ENCODE results near the gene HEG1.
"Not testable (repeated sequence)": the region's sequence is repeated elsewhere in the genome, so short reads cannot be mapped to it uniquely, and the experiment has no call there.

HEG1 gene

GRCh38 chr3:125055913-125056745 lies at the start of gene HEG1:
Gene HEG1, minus strand, starts transcription at chr3:125055997. Its CDS starts 107 bp downstream, at chr3:125055890.
- Mint-ChIP-seq H3K27ac (ENCODE audit: low read depth) (peak within 1 kb of the TSS; percentile 80), H3K9me3 (no peaks in the 10 kb centered on the region), H3K36me3 (ENCODE audit: insufficient read depth) (peaks cover 11% of the 10 kb centered on the region), H3K4me3 (peak within 1 kb of the TSS; percentile 99), H3K27me3 (peaks cover 14% of the 10 kb centered on the region), H3K4me1 (peaks cover 40% of the 10 kb centered on the region)
- peak; percentile 58 for ATAC-seq (replicated peaks; ENCODE audit: extremely low read depth, poor library complexity, severe bottlenecking)
- DNase-seq (ENCODE audit: low spot score in 2 of 2), result peak; percentile 48 to 50

- Mint-ChIP-seq H3K4me1 (no peaks in the 10 kb centered on the region), H3K9me3 (peaks cover 6% of the 10 kb centered on the region), H3K27ac (ENCODE audit: low read depth) (no peak overlapping the region), H3K4me3 (no peak overlapping the region), H3K36me3 (ENCODE audit: insufficient read depth) (no peaks in the 10 kb centered on the region), H3K27me3 (peaks cover 14% of the 10 kb centered on the region)
- no peak for DNase-seq (ENCODE audit: low spot score in 2 of 2)
- no peak for ATAC-seq (replicated peaks; ENCODE audit: extremely low read depth, poor library complexity, severe bottlenecking)
These were observed 49.3 kb upstream of the HEG1 start for GRCh38 chr3:125105116-125105515.

GRCh38 chr3:125104639-125105038 lies 48.8 kb upstream of the HEG1 start:
- H3K27me3 Mint-ChIP-seq, result peaks cover 14% of the 10 kb centered on the region
- H3K9me3 Mint-ChIP-seq, result peaks cover 11% of the 10 kb centered on the region
- no peak overlapping the region for H3K4me3 Mint-ChIP-seq
- H3K27ac Mint-ChIP-seq (ENCODE audit: low read depth), result no peak overlapping the region
- H3K4me1 Mint-ChIP-seq, result no peaks in the 10 kb centered on the region
- no peak for ATAC-seq (replicated peaks; ENCODE audit: extremely low read depth, poor library complexity, severe bottlenecking)
- no peaks in the 10 kb centered on the region for H3K36me3 Mint-ChIP-seq (ENCODE audit: insufficient read depth)
- DNase-seq (ENCODE audit: low spot score in 2 of 2), result no peak

GRCh38 chr3:125103406-125103805 lies 47.6 kb upstream of the HEG1 start:
- H3K4me1 Mint-ChIP-seq, result no peaks in the 10 kb centered on the region
- peaks cover 14% of the 10 kb centered on the region for H3K27me3 Mint-ChIP-seq
- no peaks in the 10 kb centered on the region for H3K36me3 Mint-ChIP-seq (ENCODE audit: insufficient read depth)
- H3K4me3 Mint-ChIP-seq, result no peak overlapping the region
- H3K9me3 Mint-ChIP-seq, result peaks cover 11% of the 10 kb centered on the region
- no peak for DNase-seq (ENCODE audit: low spot score in 2 of 2)
- no peak overlapping the region for H3K27ac Mint-ChIP-seq (ENCODE audit: low read depth)
- ATAC-seq (replicated peaks; ENCODE audit: extremely low read depth, poor library complexity, severe bottlenecking), result no peak

GRCh38 chr3:125102470-125102869 lies 46.7 kb upstream of the HEG1 start:
- Mint-ChIP-seq H3K27me3 (peaks cover 14% of the 10 kb centered on the region), H3K4me3 (no peak overlapping the region), H3K9me3 (peaks cover 11% of the 10 kb centered on the region), H3K36me3 (ENCODE audit: insufficient read depth) (no peaks in the 10 kb centered on the region), H3K27ac (ENCODE audit: low read depth) (no peak overlapping the region), H3K4me1 (no peaks in the 10 kb centered on the region)
- DNase-seq (ENCODE audit: low spot score in 2 of 2), result no peak
- ATAC-seq (replicated peaks; ENCODE audit: extremely low read depth, poor library complexity, severe bottlenecking), result no peak

- Mint-ChIP-seq H3K36me3 (ENCODE audit: insufficient read depth) (no peaks in the 10 kb centered on the region), H3K9me3 (peaks cover 6% of the 10 kb centered on the region), H3K4me3 (no peak overlapping the region), H3K4me1 (no peaks in the 10 kb centered on the region), H3K27me3 (peaks cover 14% of the 10 kb centered on the region), H3K27ac (ENCODE audit: low read depth) (no peak overlapping the region)
- ATAC-seq (replicated peaks; ENCODE audit: extremely low read depth, poor library complexity, severe bottlenecking) (no peak), DNase-seq (ENCODE audit: low spot score in 2 of 2) (no peak)
These were observed 43.0 kb upstream of the HEG1 start for GRCh38 chr3:125098611-125099291.

- Mint-ChIP-seq H3K27me3 (peaks cover 7% of the 10 kb centered on the region), H3K4me1 (no peaks in the 10 kb centered on the region), H3K4me3 (no peak overlapping the region), H3K9me3 (no peaks in the 10 kb centered on the region), H3K27ac (ENCODE audit: low read depth) (no peak overlapping the region), H3K36me3 (ENCODE audit: insufficient read depth) (no peaks in the 10 kb centered on the region)
- no peak for DNase-seq (ENCODE audit: low spot score in 2 of 2)
- no peak for ATAC-seq (replicated peaks; ENCODE audit: extremely low read depth, poor library complexity, severe bottlenecking)
These were observed 34.9 kb upstream of the HEG1 start for GRCh38 chr3:125090649-125091048.

- Mint-ChIP-seq H3K36me3 (ENCODE audit: insufficient read depth) (no peaks in the 10 kb centered on the region), H3K27ac (ENCODE audit: low read depth) (no peak overlapping the region), H3K4me1 (no peaks in the 10 kb centered on the region), H3K9me3 (no peaks in the 10 kb centered on the region), H3K27me3 (peaks cover 7% of the 10 kb centered on the region), H3K4me3 (no peak overlapping the region)
- DNase-seq (ENCODE audit: low spot score in 2 of 2) (no peak), ATAC-seq (replicated peaks; ENCODE audit: extremely low read depth, poor library complexity, severe bottlenecking) (no peak)
These were observed 32.1 kb upstream of the HEG1 start for GRCh38 chr3:125087768-125088391.

GRCh38 chr3:125085166-125085565 lies 29.4 kb upstream of the HEG1 start:
- no peaks in the 10 kb centered on the region for H3K9me3 Mint-ChIP-seq
- no peak for ATAC-seq (replicated peaks; ENCODE audit: extremely low read depth, poor library complexity, severe bottlenecking)
- no peaks in the 10 kb centered on the region for H3K36me3 Mint-ChIP-seq (ENCODE audit: insufficient read depth)
- no peak overlapping the region for H3K27ac Mint-ChIP-seq (ENCODE audit: low read depth)
- DNase-seq (ENCODE audit: low spot score in 2 of 2), result no peak
- no peaks in the 10 kb centered on the region for H3K4me1 Mint-ChIP-seq
- no peak overlapping the region for H3K4me3 Mint-ChIP-seq
- H3K27me3 Mint-ChIP-seq, result no peaks in the 10 kb centered on the region

GRCh38 chr3:125083776-125084175 lies 28.0 kb upstream of the HEG1 start:
- H3K4me3 Mint-ChIP-seq, result no peak overlapping the region
- no peak for DNase-seq (ENCODE audit: low spot score in 2 of 2)

GRCh38 chr3:125082339-125082738 lies 26.5 kb upstream of the HEG1 start:
- not testable (repeated sequence) for H3K4me1 Mint-ChIP-seq; H3K27ac Mint-ChIP-seq (ENCODE audit: low read depth); DNase-seq (ENCODE audit: low spot score in 2 of 2); H3K36me3 Mint-ChIP-seq (ENCODE audit: insufficient read depth); ATAC-seq (replicated peaks; ENCODE audit: extremely low read depth, poor library complexity, severe bottlenecking); H3K4me3 Mint-ChIP-seq; H3K9me3 Mint-ChIP-seq; H3K27me3 Mint-ChIP-seq

More at GRCh38 chr3:125083776-125084175, 28.0 kb upstream of the HEG1 start:
- Mint-ChIP-seq H3K9me3 (no peaks in the 10 kb centered on the region), H3K36me3 (ENCODE audit: insufficient read depth) (no peaks in the 10 kb centered on the region), H3K27ac (ENCODE audit: low read depth) (no peak overlapping the region), H3K27me3 (no peaks in the 10 kb centered on the region), H3K4me1 (no peaks in the 10 kb centered on the region)
- ATAC-seq (replicated peaks; ENCODE audit: extremely low read depth, poor library complexity, severe bottlenecking), result no peak

GRCh38 chr3:125080077-125080476 lies 24.3 kb upstream of the HEG1 start:
- Mint-ChIP-seq H3K9me3 (no peaks in the 10 kb centered on the region), H3K36me3 (ENCODE audit: insufficient read depth) (no peaks in the 10 kb centered on the region), H3K4me3 (no peak overlapping the region), H3K4me1 (peaks cover 5% of the 10 kb centered on the region), H3K27ac (ENCODE audit: low read depth) (no peak overlapping the region), H3K27me3 (no peaks in the 10 kb centered on the region)
- DNase-seq (ENCODE audit: low spot score in 2 of 2) (no peak), ATAC-seq (replicated peaks; ENCODE audit: extremely low read depth, poor library complexity, severe bottlenecking) (no peak)

- no peak for DNase-seq (ENCODE audit: low spot score in 2 of 2)
- Mint-ChIP-seq H3K27ac (ENCODE audit: low read depth) (no peak overlapping the region), H3K27me3 (no peaks in the 10 kb centered on the region), H3K36me3 (ENCODE audit: insufficient read depth) (no peaks in the 10 kb centered on the region), H3K4me1 (peaks cover 5% of the 10 kb centered on the region), H3K4me3 (no peak overlapping the region), H3K9me3 (no peaks in the 10 kb centered on the region)
- ATAC-seq (replicated peaks; ENCODE audit: extremely low read depth, poor library complexity, severe bottlenecking), result no peak
These were observed 23.9 kb upstream of the HEG1 start for GRCh38 chr3:125079675-125080045.
